GM18867 (cell line): ENCODE data around the gene ATP8B3.

Experiments
- ATAC-seq: cut with Tn5 transposase; IDR thresholded peaks from one replicate; pipeline ENCODE4 v1.9.1; 2021; ENCODE audit warnings: mild to moderate bottlenecking, moderate library complexity; ENCODE audit not compliant: unreplicated experiment

The ATP8B3 gene

DNA sequence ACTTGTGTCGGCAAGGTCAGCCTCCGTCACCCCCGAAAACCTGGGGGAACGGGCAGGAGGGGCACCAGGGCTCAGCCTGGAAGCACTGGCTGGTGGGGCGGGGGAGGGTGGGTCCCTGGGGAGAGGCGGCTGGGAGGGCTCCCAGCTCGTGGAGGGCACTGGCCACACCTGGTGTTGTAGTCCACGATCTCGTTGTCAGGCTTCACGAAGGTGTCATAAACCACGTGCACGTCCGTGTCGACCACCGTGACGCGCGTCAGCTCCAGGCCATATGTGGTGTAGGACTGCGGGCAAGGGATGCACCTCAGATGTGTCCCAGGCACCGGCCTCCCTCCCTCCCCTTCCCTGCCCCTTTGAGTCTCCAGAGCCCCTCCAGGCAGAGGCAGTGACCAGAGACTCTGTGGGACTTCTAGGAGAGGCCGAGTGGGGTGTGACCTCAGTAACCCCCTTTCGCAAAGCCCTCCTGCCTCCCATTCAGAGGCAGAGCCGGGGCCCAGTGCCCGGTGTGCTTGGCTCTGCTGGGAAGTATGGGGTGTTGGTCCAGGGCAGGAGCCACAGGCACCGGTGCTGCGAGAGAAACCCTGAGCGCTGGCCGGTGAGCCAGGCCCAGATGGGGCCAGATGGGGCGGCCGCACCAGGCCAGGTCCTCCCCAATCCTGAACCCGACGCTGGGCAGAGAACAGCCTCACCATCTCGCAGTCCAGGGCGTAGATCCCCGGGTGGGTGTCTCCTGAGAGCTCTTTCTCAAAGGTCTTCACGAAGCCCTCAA lies 4.6 kb upstream of the ATP8B3 start:
- ATAC-seq = no peak

DNA sequence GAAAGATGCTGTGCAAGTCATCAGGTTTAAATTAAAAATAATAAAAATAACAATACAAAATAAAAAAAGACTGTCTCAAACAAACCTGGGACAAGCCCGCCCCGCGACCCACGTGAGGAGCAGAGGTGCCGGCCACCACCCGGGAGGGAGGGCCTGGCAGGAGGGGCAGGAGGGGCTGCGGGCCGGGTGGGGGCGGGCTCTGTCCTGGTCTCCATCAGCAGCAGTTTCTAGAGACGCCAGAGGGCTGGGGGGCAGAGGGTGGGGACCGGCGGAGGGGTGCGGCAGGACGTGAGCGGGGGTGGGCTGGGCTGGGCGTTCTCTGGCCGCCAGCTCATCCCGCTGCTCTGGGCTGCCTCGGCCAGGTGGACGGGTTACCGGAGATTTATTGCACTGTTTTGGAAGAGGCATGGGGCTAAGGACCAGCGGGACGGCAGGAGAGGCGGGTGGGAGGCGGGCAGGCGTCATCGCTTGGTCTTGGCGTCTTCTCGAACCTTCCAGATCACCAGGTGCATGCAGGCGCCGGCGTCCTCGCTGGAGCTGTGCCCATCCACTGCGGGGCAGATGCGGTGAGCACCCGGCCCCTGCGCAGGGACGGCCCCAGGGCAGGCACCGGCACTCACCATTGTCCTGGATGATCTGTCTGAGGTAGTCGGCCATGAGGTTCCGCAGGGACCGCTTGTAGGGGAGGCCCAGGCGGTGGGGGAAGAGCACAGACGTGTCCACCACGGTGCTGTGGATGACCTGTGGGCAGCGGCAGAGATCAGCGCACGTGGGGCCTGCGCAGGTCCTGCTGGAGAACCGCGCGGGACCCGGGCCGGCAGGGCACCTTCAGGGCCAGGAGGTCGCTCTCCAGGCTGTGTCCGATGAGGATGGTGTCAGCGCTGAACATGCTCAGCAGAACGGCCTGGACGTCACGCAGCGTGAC lies 3.8 kb upstream of the ATP8B3 start:
- no peak for ATAC-seq

DNA sequence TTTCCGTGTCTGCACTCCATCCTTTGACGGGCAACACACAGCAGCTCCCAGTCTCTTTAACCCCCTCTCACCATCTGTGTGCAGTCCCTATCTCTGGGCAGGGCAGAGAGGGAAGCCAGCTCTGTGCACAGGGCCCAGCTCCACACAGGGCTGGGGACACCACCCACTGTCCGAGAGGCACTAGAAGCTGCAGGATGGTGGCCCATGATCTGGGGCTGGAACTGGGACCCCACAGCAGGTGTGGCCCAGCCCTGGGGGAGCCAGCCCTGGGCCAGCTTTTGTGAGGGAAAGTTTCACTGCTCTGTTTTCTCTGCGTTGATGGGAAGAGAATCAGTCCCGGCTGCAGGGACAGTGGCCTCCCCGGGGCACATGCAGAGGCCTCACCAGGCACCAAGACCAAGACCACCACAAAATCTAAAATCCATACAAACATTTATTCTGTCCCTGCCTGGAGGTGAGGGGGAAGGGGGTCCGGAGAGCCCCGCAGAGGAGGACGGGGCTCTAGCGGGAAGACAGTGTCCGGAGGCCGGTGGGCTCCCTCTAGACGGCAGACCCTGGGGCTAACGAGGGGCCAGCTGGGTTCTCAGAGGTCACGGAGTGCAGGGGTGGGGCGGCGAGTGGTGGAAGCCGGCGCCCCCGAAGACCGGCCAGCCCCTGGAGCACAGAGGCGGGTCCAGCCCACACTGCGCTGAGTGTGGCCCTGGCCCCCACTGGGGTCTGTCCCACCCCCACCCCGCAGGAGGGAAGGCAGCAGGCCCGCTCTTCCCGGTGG lies 2.9 kb upstream of the ATP8B3 start:
- ATAC-seq = no peak

DNA sequence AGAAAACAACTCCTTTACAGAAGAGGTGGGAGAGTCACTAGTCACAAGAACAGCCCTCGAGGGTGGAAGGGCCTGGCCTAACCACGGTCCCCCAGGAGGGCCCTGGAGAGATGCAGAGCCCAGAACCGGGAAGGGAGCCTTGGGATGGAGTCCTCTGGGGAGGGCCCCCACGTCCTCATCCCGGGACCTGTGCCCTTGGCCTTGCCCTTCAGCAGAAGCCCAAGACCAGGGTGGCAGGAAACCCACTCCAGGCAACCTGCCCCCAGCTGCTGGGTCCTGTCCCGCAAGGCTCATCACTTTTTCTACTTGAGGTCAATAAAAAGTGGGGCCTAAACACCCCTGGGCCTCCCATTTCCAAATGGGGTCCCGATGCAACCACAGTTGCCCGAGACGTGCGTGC lies 2.3 kb upstream of the ATP8B3 start:
- no peak for ATAC-seq

DNA sequence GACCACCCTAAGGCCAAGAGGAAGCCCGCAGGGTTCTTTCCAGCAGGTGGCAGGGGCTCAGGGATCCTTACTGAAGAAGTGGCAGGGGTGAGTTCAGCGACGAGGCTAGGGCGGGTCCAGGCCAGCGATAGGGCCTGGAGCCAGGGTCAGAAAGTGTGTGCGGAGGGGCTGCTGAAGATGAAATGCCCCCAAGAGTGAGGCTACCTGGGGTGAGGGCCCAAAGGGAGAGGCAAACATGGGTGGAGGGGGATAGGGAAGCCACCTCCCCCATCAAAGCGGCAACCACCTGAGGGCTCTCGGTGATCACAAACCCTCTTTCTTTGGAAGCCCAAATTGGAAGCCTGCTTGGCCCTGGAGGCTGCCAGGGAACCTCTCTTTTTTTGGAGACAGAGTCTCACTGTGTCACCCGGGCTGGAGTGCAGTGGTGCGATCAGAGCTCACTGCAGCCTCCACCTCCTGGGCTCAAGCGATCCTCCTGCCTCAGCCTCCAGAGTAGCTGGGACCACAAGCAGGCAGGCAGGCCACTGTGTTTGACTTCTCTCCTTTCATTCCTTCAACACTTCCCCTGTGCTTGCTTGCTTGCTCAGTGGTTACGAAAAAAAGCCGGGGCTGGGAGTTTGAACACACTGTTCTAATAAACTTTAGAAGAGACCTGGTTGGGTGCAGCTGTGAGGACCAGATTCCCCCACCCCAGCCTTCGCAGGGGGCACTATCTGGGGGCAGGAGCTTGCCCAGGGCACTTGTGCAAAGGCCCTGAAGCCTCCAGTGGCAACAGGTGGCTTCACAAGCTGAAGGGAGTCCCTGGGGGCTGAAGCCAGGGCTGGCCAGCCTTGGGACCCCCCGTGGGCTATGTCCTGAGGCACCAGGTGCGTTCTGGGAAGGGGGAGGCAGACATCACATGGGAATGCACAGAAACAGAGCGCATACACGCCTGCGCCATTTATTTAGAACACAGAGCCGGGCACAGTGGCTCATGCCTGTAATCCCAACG lies 1.4 kb upstream of the ATP8B3 start:
- no peak for ATAC-seq

DNA sequence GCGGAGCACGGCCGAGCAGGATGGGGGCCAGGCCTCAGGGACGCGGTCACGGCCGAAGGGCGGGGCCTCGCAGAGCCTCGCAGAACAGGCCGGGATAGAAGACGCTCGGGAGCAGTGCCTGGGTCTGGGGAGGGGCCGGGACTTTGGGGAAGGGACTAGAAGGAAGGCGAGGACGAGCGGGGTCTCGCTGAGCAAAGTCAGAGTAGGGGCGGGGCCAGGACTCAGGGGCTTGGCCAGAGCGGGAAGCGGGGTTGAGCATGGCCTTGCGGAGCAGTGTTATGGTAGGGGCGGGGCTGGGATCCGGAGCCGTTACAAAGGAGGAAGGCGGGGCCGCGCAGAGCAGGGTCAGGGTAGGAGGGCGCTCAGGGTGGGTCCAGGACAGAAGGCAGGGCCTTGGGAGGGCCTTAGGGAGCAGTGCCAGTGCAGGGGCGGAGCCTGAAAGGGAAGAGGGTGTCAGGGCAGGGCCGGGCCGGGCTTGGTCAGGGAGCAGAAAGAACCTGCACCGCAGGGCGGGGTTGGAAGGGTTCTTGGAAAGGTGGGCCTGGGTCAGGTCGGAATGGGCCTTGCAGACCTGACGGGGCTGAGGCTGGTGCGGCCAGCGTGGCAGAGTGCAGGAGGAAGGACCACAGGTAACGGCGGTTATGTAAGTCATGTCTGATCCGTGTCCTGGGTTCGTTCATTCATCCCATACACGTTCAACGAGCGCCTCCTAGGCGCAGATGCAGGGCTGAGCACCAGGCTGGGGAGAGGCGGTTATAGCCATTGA lies 533 bp upstream of the ATP8B3 start:
- ATAC-seq = peak; percentile 78

DNA sequence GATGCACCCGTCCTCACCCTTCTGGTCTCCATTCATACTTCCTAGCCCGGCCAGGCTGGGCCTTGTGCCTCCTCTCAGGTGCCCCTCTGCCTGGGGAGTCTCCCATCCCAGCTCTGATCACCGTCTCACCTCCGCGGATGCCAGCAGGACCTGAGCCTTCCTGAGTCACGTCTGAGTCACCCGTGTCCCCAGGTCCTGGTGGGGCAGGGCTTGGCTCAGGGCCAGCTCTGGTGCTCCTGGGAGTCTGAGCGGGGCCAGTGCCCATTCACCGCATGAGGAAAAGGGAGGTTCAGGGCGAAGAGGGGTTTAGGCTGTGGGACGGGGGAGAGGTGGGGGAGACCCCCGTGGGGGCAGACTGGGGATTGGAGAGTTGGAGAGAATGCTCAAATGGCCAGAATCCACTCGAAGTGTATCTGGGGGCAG lies 593 bp downstream of the ATP8B3 start:
- ATAC-seq = no peak

DNA sequence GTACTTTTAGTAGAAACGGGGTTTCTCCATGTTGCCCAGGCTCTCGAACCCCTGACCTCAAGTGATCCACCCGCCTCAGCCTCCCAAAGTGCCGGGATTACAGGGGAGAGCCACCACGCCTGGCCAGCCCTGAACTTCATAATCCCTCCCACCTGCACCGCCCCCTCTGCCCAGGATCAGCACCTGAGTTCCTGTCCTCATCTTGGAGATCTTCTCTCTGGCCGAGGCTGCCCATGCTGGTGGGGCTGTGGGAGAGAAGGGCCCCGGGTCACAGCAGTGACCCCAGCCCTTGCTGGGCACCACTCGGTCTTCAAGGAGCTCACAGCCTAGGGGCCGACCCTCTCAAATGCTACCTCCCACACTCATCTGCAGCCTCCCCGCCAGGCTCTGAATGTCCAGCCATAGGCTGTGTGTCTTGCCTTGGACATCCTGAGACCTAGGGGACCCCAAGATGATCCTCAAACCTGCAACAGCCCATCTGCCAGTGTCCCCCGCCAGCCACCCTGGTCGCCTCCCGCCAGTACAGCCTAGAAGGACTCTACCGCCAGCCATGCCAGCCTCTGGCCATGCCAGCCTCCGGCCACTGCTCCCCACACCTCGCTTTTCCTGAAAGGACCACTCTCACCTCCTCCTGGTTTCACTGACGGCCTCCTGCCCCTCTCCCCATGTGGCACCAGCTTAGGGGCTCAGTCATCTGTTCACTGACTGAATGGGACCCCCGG lies 1.5 kb downstream of the ATP8B3 start:
- no peak for ATAC-seq

DNA sequence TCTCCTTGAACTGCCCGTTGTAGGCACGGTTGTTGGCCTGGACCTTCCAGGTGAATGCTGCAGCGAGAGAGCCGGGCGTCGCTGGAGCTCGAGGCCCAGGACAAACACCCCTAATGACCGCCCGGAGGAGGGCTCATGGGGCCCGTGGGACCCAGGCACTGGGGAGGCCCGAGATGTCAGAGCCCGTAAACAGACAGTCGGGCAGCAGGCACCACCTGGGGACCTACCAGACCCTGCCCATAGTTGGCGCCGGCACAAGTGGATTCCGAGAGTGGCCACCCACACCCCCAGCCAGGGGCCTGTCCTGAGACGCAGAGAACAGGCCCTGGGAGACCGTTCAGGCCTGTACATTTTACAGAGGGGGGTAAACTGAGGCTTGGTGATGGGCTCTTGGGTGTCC lies 2.4 kb downstream of the ATP8B3 start:
- no peak for ATAC-seq

DNA sequence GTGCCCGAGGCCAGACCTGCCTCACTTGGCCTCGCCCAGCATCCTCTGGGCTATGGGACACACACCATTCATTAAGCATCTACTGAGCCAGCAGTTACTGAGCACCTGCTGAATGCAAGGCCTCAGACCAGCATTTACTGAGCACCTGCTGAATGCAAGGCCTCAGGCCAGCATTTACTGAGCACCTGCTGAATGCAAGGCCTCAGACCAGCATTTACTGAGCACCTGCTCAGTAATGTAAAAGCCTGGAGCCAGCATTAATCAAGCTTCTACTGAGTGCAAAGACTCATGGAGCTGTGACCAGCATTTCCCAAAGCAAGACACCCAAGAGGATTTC lies 3.7 kb downstream of the ATP8B3 start:
- no peak for ATAC-seq

DNA sequence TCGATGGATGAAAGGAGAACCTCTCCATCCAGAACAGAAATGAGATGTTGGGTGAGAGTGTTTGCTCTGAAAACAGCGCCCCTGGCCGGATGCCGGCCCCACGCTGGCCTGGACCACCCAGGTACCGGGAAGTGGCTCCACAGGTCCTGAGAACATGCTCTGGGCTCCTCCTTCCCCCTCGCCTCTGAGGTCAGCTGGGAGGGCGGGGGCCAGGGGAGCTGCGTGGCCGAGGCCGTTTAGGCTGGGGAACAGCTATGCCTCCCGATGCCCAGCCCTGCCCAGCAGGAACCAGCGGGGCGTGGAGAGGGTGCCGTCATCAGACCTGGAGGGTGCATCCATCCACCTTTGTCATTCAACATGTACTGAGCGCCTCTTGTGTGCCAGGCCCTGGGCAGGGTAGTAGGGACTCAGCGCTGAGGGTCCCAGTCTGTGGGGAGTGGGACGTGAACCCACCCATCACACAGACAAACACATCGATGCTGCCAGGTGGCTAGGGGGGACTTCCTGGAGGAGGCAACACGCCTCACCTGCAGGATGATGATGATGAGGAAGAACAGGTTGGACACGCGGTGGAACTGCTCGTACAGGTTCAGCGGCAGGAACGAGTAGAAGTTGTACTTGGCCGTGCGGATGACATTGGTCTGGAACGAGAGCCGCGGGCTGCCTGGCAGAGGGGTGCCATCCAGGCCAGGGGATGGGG lies 4.2 kb downstream of the ATP8B3 start:
- ATAC-seq = no peak

DNA sequence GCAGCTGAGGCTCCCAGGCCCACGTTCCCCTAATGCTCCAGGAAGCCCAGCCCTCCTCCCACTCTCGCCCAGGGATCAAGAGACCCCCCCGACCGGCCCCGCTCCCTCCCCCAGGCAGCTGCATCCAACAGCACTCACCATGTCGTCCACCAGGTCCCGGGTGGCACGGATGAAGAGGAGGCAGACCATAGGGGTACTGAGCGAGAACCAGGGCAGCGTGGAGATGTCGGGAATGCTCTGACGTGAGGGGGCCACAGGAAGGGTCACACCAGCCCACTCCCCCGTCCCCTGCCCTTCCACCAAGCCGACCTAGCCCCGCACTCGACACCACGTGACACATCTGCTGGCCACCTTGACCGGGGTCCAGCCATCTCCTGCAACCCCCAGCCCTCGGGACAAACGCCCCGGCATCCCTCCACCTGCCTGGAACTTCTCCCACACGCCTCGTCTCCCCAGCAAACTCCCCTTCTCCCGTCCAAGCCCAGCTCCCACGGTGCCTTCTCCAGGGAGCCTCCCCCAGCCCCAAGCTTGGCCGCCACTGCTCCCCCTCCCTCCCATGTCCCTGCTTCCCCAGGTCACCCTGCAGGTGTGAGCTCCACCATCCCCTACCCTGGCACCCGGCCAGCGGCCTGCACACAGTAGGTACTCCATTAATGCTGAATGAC lies 4.9 kb downstream of the ATP8B3 start:
- no peak for ATAC-seq

DNA sequence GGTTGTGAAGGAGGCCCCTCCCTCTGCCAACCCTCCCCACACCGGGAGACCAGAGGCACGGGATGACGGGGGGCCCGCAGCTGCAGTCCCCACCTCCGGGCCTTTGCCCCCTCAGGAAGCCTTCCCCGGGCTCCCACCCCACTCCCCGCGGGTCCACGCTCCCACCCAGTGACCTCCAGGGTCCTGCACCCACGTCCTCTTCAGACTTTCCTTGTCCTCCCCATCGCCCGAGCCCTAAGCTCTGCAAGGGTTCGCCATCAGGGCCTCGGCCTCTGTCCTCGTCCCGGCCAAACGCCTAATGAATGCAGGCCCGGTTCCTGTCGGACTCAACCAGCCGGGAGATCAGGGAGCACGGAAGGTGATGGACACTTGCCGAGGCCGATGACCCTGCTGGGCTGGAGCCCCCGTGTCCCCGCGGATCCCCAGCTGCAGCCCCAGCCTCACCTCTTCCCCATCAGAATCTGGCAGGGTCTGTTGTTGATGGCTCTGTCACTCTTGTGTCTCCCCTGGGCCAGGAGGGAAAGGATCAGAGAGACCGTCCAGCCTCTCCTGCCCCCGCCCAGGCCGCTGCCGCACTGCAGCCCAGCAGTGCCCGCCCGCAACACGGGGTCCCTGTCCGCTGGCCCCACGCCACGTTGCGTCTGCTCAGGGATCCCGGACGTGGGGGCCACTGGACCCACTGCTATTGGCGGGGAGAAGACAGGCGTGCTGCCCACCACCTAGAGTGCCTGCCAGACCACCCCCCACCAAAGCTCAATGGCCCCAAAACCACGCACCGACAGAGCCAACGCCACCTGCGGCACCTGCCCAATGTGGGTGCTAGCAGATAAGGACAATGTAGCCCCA lies 5.7 kb downstream of the ATP8B3 start:
- no peak for ATAC-seq

DNA sequence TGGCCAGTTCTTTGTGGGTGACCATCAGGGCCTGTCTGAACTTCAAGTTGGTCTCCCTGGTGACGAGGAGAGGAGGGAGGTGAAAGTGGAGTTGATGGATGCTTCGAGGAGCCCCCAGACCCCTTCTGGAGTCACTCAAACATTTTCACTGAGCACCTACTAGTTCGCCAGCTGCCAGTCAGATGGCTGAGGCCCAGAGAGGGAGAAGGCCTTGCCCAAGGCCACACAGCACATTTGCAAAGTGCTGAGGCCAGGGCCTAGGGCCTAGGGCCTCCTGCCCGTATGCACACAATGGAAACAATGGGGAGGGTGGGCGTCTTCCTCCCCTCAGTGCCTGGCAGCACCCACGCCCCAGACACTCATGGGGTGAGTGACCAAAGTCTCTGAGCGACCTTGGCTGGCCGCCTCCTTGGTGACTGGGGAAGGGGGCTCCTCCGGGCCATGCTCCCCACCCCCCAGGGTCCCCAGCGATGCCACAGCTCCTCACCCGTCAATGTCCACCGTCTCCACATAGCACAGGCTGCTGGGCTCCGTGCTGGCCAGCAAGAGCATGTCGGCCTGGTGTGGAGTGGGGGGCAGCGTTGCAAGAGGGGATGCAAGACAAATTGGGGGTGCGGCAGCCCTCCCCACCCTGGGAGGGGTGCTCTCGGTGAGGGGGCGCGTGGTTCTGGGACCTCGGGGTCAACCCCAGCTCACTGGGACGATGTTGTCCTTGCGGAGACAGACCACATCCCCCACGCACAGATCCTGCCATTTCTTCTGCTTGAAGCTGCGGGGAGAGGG lies 6.5 kb downstream of the ATP8B3 start:
- no peak for ATAC-seq

DNA sequence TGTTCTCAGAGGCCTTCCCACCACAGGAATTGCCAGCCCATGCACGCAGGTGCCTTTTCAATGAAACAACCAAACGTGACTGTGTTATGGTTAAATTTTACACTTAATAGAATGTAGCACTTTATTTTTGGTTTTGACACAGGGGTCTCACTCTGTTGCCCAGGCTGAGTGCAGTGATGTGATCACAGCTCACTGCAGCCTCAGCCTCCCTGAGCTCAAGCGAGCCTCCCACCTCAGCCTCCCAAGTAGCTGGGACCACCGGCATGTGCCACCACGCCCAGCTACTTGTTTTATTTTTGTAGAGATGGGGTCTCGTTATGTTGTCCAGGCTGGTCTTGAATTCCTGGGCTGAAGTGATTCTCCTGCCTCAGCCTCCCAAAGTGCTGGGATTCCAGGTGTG lies 7.2 kb downstream of the ATP8B3 start:
- no peak for ATAC-seq

DNA sequence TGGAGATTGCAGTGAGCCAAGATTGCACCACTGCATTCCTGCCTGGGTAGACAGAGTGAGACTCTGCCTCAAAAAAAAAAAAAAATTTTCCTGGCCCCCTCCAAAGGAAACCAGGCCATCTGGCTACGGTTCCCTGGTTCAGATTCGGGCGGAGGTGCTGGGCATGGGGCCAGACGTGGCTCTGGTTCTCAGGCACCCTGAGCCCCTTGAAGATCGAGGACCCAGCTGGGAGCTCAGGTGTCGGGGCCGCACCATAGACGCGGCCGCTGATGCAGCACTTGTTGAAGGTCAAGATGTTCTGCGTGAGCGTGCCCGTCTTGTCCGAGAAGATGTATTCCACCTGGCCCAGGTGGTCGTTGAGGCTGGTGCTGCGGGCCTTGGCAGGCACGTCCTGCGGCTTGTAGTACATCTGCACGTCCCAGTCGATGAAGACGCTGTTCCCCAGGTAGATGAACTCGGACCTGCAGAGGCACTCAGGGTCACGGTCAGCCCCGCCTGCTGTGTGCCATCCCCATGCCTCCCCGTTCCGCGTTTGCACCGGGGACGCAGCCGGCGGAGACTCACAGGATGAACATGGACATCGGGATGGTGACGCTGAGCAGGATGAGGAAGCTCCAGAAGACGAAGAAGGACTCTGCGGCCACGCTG lies 12.3 kb downstream of the ATP8B3 start:
- no peak for ATAC-seq
